ENCODE data around the gene FANCC.

FANCC gene

DNA sequence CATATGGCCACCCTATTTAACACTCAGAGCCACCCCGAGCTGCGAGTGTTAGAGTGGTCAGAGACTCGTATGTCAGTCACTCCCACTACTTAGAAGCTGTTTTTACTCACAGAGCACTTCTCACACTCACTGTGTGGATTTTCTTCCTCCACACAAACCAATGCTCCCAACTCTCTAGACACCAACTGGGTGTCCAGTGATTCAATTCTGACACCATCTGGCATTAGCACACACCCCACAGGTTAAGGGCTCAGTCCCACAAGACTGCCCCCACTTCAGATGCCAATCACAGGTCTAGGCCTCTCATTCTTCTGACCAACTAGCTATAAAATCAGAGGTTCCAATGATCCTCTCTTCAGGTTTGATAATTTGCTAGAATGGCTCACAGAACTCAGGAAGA lies 174.8 kb downstream of the FANCC start:
- TF ChIP-seq RAD21 (IDR thresholded peaks at IDR 0.05; ENCODE audit: low read depth): no peak

DNA sequence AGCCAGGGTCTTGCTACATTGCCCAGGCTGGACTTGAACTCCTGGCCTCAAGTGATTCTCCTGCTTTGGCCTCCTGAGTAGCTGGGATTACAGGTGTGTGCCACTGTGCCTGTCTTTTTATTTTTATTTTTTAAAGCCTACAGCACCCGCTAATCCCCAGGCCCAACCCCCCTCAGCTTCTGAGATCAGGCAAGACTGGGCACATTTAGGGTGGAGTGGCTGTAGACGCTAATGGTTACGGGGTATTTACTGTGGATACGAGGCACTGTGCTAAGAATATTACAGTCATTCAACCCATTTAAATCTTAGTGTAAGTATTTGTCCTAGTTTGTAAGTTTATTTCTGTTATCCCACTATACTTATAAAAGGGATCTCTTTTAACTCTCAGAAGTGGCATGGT lies 175.2 kb downstream of the FANCC start:
- no peak for TF ChIP-seq NFIC (IDR thresholded peaks at IDR 0.05)

DNA sequence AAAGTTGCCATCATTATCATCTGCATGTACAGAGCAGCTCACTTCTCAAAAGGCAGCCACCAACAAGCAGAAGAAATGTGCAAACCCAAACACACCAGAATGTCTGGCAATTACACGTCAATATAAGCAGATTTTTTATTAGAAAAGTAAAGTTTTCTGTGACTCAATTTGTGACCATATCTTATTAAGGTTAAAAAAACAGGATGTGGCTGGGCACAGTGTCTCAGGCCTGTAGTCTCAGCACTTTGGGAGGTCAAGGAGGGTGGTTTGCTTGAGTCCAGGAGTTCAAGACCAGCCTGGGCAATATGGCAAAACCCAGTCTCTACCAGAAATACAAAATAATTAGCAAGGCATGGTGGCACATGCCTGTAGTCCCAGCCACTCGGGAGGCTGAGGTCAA lies 176.7 kb downstream of the FANCC start:
- TF ChIP-seq EP300 (IDR thresholded peaks at IDR 0.05; ENCODE audit: borderline replicate concordance) (no peak), CREB1 (IDR thresholded peaks at IDR 0.05; ENCODE audit: low read depth) (no peak), ZBTB7A (IDR thresholded peaks at IDR 0.05; ENCODE audit: low read depth) (no peak), FOXM1 (IDR thresholded peaks at IDR 0.05; ENCODE audit: borderline replicate concordance, low read depth) (no peak), RAD21 (IDR thresholded peaks at IDR 0.05; ENCODE audit: low read depth) (no peak), TCF12 (IDR thresholded peaks at IDR 0.05; ENCODE audit: low read depth) (no peak), YY1 (IDR thresholded peaks at IDR 0.05; ENCODE audit: low read depth) (no peak), EGR1 (IDR thresholded peaks at IDR 0.05) (no peak), CEBPB (IDR thresholded peaks at IDR 0.05) (no peak), NFIC (IDR thresholded peaks at IDR 0.05) (no peak), TAF1 (IDR thresholded peaks at IDR 0.05; ENCODE audit: low read depth) (no peak), TEAD4 (IDR thresholded peaks at IDR 0.05) (no peak)
- TF ChIP-seq, protein P1, sequence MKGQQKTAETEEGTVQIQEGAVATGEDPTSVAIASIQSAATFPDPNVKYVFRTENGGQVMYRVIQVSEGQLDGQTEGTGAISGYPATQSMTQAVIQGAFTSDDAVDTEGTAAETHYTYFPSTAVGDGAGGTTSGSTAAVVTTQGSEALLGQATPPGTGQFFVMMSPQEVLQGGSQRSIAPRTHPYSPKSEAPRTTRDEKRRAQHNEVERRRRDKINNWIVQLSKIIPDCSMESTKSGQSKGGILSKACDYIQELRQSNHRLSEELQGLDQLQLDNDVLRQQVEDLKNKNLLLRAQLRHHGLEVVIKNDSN (IDR thresholded peaks at IDR 0.05): no peak
- TF ChIP-seq, protein P2, sequence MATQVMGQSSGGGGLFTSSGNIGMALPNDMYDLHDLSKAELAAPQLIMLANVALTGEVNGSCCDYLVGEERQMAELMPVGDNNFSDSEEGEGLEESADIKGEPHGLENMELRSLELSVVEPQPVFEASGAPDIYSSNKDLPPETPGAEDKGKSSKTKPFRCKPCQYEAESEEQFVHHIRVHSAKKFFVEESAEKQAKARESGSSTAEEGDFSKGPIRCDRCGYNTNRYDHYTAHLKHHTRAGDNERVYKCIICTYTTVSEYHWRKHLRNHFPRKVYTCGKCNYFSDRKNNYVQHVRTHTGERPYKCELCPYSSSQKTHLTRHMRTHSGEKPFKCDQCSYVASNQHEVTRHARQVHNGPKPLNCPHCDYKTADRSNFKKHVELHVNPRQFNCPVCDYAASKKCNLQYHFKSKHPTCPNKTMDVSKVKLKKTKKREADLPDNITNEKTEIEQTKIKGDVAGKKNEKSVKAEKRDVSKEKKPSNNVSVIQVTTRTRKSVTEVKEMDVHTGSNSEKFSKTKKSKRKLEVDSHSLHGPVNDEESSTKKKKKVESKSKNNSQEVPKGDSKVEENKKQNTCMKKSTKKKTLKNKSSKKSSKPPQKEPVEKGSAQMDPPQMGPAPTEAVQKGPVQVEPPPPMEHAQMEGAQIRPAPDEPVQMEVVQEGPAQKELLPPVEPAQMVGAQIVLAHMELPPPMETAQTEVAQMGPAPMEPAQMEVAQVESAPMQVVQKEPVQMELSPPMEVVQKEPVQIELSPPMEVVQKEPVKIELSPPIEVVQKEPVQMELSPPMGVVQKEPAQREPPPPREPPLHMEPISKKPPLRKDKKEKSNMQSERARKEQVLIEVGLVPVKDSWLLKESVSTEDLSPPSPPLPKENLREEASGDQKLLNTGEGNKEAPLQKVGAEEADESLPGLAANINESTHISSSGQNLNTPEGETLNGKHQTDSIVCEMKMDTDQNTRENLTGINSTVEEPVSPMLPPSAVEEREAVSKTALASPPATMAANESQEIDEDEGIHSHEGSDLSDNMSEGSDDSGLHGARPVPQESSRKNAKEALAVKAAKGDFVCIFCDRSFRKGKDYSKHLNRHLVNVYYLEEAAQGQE (IDR thresholded peaks at IDR 0.05; ENCODE audit: low read depth): no peak
- TF ChIP-seq, protein P3, sequence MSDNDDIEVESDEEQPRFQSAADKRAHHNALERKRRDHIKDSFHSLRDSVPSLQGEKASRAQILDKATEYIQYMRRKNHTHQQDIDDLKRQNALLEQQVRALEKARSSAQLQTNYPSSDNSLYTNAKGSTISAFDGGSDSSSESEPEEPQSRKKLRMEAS (IDR thresholded peaks at IDR 0.05): no peak

DNA sequence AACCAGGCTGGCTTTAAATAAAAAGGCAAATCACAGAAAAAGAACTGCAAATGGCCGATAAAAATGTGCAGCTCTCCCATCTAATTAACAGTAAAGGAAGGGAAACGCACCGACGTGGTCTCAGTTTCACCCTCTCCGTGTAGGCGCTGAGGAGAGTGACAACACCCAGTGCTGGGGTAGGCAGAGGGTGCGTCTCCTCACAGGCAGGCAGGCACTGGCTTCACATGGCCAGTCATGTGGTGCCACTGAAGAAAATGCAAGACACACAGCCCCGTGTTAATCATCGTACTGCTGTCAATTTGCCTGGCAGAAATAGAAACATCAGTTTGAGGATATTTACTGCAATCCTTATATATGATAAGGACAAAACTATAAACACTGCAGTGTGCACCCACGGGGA lies 178.4 kb downstream of the FANCC start:
- TF ChIP-seq EGR1 (IDR thresholded peaks at IDR 0.05): no peak
- TF ChIP-seq, protein P3 (IDR thresholded peaks at IDR 0.05): no peak
- no peak for TF ChIP-seq EP300 (IDR thresholded peaks at IDR 0.05; ENCODE audit: borderline replicate concordance)
- TF ChIP-seq TCF12 (IDR thresholded peaks at IDR 0.05; ENCODE audit: low read depth): no peak
- no peak for TF ChIP-seq YY1 (IDR thresholded peaks at IDR 0.05; ENCODE audit: low read depth)
- no peak for TF ChIP-seq RAD21 (IDR thresholded peaks at IDR 0.05; ENCODE audit: low read depth)
- no peak for TF ChIP-seq FOXM1 (IDR thresholded peaks at IDR 0.05; ENCODE audit: borderline replicate concordance, low read depth)
- TF ChIP-seq, protein P2 (IDR thresholded peaks at IDR 0.05; ENCODE audit: low read depth): no peak
- no peak for TF ChIP-seq CEBPB (IDR thresholded peaks at IDR 0.05)
- TF ChIP-seq TAF1 (IDR thresholded peaks at IDR 0.05; ENCODE audit: low read depth): no peak
- TF ChIP-seq ZBTB7A (IDR thresholded peaks at IDR 0.05; ENCODE audit: low read depth): no peak
- no peak for TF ChIP-seq CREB1 (IDR thresholded peaks at IDR 0.05; ENCODE audit: low read depth)
- TF ChIP-seq, protein P1 (IDR thresholded peaks at IDR 0.05): no peak
- no peak for TF ChIP-seq TEAD4 (IDR thresholded peaks at IDR 0.05)
- TF ChIP-seq NFIC (IDR thresholded peaks at IDR 0.05): no peak

DNA sequence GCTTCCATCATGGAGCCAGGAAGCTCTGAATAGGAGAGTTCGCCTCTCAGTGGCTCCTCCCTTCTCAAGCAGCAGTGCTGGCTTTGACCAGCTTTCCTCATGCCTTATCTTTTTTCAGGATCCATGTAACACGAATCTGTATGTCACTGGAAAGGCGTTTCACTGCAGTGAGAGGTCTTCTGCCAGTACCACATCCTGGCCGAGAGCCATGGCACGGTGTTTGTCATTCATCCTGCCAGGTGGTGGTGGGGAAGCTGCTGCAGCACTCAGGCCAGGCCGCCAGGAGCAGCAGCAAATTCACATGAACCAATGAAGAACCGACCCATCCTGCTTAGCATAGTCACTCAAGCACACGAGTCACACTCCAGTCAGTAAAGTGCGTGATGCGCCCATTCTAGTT lies 179.0 kb downstream of the FANCC start:
- TF ChIP-seq EP300 (IDR thresholded peaks at IDR 0.05; ENCODE audit: borderline replicate concordance) (no peak), FOXM1 (IDR thresholded peaks at IDR 0.05; ENCODE audit: borderline replicate concordance, low read depth) (no peak), RAD21 (IDR thresholded peaks at IDR 0.05; ENCODE audit: low read depth) (no peak), TAF1 (IDR thresholded peaks at IDR 0.05; ENCODE audit: low read depth) (no peak), ZBTB7A (IDR thresholded peaks at IDR 0.05; ENCODE audit: low read depth) (no peak), CREB1 (IDR thresholded peaks at IDR 0.05; ENCODE audit: low read depth) (no peak), TCF12 (IDR thresholded peaks at IDR 0.05; ENCODE audit: low read depth) (no peak), NFIC (IDR thresholded peaks at IDR 0.05) (no peak), CEBPB (IDR thresholded peaks at IDR 0.05) (no peak), EGR1 (IDR thresholded peaks at IDR 0.05) (no peak), TEAD4 (IDR thresholded peaks at IDR 0.05) (no peak), YY1 (IDR thresholded peaks at IDR 0.05; ENCODE audit: low read depth) (no peak)
- TF ChIP-seq, protein P3 (IDR thresholded peaks at IDR 0.05): no peak
- TF ChIP-seq, protein P1 (IDR thresholded peaks at IDR 0.05): no peak
- TF ChIP-seq, protein P2 (IDR thresholded peaks at IDR 0.05; ENCODE audit: low read depth): no peak

Data from Ishikawa (cell line).